Panc1 (cell line): Measurements from ENCODE around the gene TMEM219. TPM values are rescaled to one million over a fixed set of nuclear protein-coding genes. Genes with fewer than 3 reads are reported as not detected.
"Not testable (repeated sequence)": the region's sequence is repeated elsewhere in the genome, so short reads cannot be mapped to it uniquely, and the experiment has no call there.

Source experiments
- ATAC-seq: fragments of 200-7000 bp; cut with Tn5 transposase; 2 replicates; pipeline ENCODE4 v1.9.1; 2020; ENCODE audit warnings: mild to moderate bottlenecking, moderate library complexity
- BruUV-seq: library from RNA; stranded (reverse); fragments of 400-500 nt; replicated peaks from 2 replicates; lab custom pipeline; 2021; lab: Mats Ljungman, UMichigan
- CTCF ChIA-PET: fragments of 300-600 bp; sonication (Branson Sonifier 250); formaldehyde crosslinking; loops from one replicate; lab custom pipeline; 2022; ENCODE audit warnings: antibody characterized with exemption; lab: Charles Lee
- POLR2A ChIA-PET: fragments of 300-600 bp; sonication (Branson Sonifier 250); formaldehyde crosslinking; loops from one replicate; lab custom pipeline; 2022; ENCODE audit warnings: antibody characterized with exemption; lab: Charles Lee
- DNase-seq: peaks from one replicate; pipeline ENCODE4 v3.0.0-alpha.2; 2010; ENCODE audit warnings: low read depth, low spot score
- H3K27ac ChIP-seq: 2 replicates; pipeline ENCODE4 v1.5.1; 2011; ENCODE audit warnings: mild to moderate bottlenecking, low read length, inconsistent platforms
- H3K27me3 ChIP-seq: fragments of 200-500 bp; sonication (Bioruptor generic); 2 replicates; pipeline ENCODE4 v1.6.0; 2014; ENCODE audit warnings: low read length, inconsistent platforms; ENCODE audit not compliant: control insufficient read depth, insufficient read depth
- H3K36me3 ChIP-seq: fragments of 200-500 bp; sonication (Bioruptor generic); 2 replicates; pipeline ENCODE4 v1.5.1; 2014; ENCODE audit warnings: inconsistent platforms, mild to moderate bottlenecking, low read length, moderate library complexity; ENCODE audit not compliant: control insufficient read depth, insufficient read depth
- H3K4me1 ChIP-seq: 2 replicates; pipeline ENCODE4 v1.5.1; 2011; ENCODE audit warnings: inconsistent platforms, mild to moderate bottlenecking, low read length, moderate library complexity; ENCODE audit not compliant: control insufficient read depth, insufficient read depth
- H3K4me3 ChIP-seq, 2 experiments: 2 replicates each; pipeline ENCODE4 v1.5.1; 2011 to 2012; ENCODE audit warnings: low read depth in 2 of 2, low read length in 2 of 2, mild to moderate bottlenecking in 2 of 2, inconsistent platforms in 1 of 2, moderate library complexity in 1 of 2
- H3K9me3 ChIP-seq: fragments of 200-500 bp; sonication (Bioruptor generic); 2 replicates; pipeline ENCODE4 v1.5.1; 2014; ENCODE audit warnings: low read depth, mild to moderate bottlenecking, inconsistent platforms, low read length, moderate library complexity; ENCODE audit not compliant: control insufficient read depth, insufficient read depth
- POLR2AphosphoS5 ChIP-seq: IDR thresholded peaks from 2 replicates; pipeline ENCODE4 v1.6.1; 2012; ENCODE audit warnings: mild to moderate bottlenecking, low read depth, low read length, moderate library complexity
- SIN3A ChIP-seq: IDR thresholded peaks from 2 replicates; pipeline ENCODE4 v1.6.1; 2012; ENCODE audit warnings: low read depth, mild to moderate bottlenecking, low read length, moderate library complexity, borderline replicate concordance; ENCODE audit not compliant: insufficient read depth
- TCF7L2 ChIP-seq: IDR thresholded peaks from 2 replicates; pipeline ENCODE4 v1.6.1; 2011; ENCODE audit warnings: mild to moderate bottlenecking, low read depth, low read length, inconsistent platforms
- in situ Hi-C: cut with HindIII; loops from 2 replicates; pipeline ENCODE4 v1.10.0; 2016; ENCODE audit warnings: low sequenced_read_pairs, low pct_unique_long_range_greater_than_20kb
- intact Hi-C: fragments of 100-400 bp; cut with micrococcal nuclease; formaldehyde crosslinking; loops from one replicate; pipeline ENCODE4 v1.10.0; 2022; ENCODE audit not compliant: unreplicated experiment
- total RNA-seq: library from RNA; stranded (reverse); gene quantifications from one replicate; pipeline ENCODE4 v1.2.1, GENCODE V29; 2021; ENCODE audit not compliant: unreplicated experiment
- TF ChIP-seq, protein P1 (sequence below), 2 experiments: IDR thresholded peaks; 2 replicates each; pipeline ENCODE4 v1.6.1; 2011 to 2012; ENCODE audit warnings: low read depth in 2 of 2, control low read depth in 1 of 2, low read length in 1 of 2, mild to moderate bottlenecking in 1 of 2, moderate library complexity in 1 of 2; ENCODE audit not compliant: insufficient read depth in 1 of 2
- TF ChIP-seq, protein P2 (sequence below): fragments of 450-650 bp; IDR thresholded peaks from 2 replicates; pipeline ENCODE4 v1.5.1; 2017; ENCODE audit warnings: mild to moderate bottlenecking

Gene TMEM219
- total RNA-seq, 1 experiment from 2014 or later, result 161 TPM

DNA sequence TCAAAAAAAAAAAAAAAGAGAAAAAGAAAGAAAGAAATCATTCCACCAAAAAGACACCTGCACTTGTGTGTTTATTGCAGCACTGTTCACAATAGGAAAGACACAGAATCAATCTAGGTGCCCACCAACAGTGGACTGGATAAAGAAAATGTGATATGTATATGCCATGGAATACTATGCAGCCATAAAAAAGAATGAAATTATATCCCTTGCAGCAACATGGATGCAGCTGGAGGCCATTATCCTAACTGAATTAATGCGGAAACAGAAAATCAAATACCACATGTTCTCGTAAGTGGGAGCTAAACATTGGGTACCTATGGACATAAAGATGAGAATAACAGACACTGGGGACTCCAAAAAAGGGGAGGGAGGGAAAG is 55.4 kb downstream of the TMEM219 start:
- Histone ChIP-seq H3K27ac (no peak overlapping the region), H3K36me3 (no peaks in the 10 kb centered on the region), H3K4me3 (no peak overlapping the region), H3K27me3 (no peaks in the 10 kb centered on the region), H3K4me1 (no peaks in the 10 kb centered on the region), H3K9me3 (no peaks in the 10 kb centered on the region)
- BruUV-seq, result no TSS peak
- no peak for ATAC-seq
- TF ChIP-seq POLR2AphosphoS5 (no peak), TCF7L2 (no peak), SIN3A (no peak)
- TF ChIP-seq, protein P1, sequence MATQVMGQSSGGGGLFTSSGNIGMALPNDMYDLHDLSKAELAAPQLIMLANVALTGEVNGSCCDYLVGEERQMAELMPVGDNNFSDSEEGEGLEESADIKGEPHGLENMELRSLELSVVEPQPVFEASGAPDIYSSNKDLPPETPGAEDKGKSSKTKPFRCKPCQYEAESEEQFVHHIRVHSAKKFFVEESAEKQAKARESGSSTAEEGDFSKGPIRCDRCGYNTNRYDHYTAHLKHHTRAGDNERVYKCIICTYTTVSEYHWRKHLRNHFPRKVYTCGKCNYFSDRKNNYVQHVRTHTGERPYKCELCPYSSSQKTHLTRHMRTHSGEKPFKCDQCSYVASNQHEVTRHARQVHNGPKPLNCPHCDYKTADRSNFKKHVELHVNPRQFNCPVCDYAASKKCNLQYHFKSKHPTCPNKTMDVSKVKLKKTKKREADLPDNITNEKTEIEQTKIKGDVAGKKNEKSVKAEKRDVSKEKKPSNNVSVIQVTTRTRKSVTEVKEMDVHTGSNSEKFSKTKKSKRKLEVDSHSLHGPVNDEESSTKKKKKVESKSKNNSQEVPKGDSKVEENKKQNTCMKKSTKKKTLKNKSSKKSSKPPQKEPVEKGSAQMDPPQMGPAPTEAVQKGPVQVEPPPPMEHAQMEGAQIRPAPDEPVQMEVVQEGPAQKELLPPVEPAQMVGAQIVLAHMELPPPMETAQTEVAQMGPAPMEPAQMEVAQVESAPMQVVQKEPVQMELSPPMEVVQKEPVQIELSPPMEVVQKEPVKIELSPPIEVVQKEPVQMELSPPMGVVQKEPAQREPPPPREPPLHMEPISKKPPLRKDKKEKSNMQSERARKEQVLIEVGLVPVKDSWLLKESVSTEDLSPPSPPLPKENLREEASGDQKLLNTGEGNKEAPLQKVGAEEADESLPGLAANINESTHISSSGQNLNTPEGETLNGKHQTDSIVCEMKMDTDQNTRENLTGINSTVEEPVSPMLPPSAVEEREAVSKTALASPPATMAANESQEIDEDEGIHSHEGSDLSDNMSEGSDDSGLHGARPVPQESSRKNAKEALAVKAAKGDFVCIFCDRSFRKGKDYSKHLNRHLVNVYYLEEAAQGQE (IDR thresholded peaks at IDR 0.05; ENCODE audit: insufficient read depth in 1 of 2, low read depth in 2 of 2, low read length in 1 of 2), result no peak
- TF ChIP-seq, protein P2, sequence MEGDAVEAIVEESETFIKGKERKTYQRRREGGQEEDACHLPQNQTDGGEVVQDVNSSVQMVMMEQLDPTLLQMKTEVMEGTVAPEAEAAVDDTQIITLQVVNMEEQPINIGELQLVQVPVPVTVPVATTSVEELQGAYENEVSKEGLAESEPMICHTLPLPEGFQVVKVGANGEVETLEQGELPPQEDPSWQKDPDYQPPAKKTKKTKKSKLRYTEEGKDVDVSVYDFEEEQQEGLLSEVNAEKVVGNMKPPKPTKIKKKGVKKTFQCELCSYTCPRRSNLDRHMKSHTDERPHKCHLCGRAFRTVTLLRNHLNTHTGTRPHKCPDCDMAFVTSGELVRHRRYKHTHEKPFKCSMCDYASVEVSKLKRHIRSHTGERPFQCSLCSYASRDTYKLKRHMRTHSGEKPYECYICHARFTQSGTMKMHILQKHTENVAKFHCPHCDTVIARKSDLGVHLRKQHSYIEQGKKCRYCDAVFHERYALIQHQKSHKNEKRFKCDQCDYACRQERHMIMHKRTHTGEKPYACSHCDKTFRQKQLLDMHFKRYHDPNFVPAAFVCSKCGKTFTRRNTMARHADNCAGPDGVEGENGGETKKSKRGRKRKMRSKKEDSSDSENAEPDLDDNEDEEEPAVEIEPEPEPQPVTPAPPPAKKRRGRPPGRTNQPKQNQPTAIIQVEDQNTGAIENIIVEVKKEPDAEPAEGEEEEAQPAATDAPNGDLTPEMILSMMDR, result no peak
- in situ Hi-C loops (no loop called here), intact Hi-C loops (no loop called here)
- POLR2A ChIA-PET, result no interaction called here
- CTCF ChIA-PET, result no interaction called here
- DNase-seq, result no peak

DNA sequence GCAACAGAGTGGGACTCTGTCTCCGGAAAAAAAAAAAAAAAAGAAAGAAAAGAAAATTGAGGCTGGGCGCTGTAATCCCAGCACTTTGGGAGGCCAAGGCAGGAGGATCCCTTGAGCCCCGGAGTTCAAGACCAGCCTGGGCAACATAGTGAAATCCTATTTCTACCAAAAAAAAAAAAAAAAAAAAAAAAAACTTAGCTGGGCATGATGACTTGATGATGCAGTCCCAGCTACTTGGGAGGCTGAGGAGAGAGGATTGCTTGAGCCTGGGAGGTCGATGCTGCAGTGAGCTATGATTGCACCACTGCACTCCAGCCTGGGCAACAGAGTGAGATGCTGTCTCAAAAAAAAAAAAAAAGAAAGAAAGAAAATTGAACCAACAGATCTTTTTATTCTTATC is 56.1 kb downstream of the TMEM219 start:
- in situ Hi-C loops, DNase-seq, H3K4me1 ChIP-seq, H3K4me3 ChIP-seq, H3K36me3 ChIP-seq, BruUV-seq, H3K9me3 ChIP-seq, ATAC-seq, intact Hi-C loops, H3K27ac ChIP-seq, H3K27me3 ChIP-seq: not testable (repeated sequence)
- CTCF ChIA-PET, result interaction anchor here (0.6 to 0.7 kb wide), 3 partner anchors 12 to 267 kb away, joined by 5 to 7 read pairs (median 6); no protein-coding TSS in a partner anchor
- POLR2A ChIA-PET, result interaction anchor here (0.6 kb wide), 2 partner anchors 9 to 26 kb away, joined by 6 to 9 read pairs; no protein-coding TSS in a partner anchor

DNA sequence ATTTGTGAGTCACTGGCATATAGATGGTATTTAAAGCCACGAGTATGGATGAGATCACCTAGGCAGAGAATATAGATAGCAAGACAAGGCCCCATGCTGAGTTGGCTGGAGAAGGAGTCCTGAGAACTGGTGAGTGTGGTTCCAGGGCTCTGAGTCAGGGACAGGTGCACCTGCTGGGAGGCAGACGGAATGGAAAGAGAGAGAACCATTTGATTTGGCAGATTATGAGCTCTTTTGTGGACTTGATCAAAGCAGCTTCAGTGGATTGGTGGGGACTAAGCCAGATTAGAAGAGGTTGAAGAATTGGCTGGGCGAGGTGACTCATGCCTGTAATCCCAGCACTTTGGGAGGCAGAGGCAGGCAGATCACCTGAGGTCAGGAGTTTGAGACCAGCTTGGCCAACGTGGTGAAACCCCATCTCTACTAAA is 56.9 kb downstream of the TMEM219 start:
- H3K36me3 ChIP-seq, result no peaks in the 10 kb centered on the region
- H3K27me3 ChIP-seq, result no peaks in the 10 kb centered on the region
- H3K27ac ChIP-seq, result no peak overlapping the region
- no peaks in the 10 kb centered on the region for H3K4me1 ChIP-seq
- ChIA-PET CTCF (interaction anchor here (0.6 kb wide), 2 partner anchors 43 to 116 kb away, joined by 3 read pairs; no protein-coding TSS in a partner anchor), POLR2A (interaction anchor here (0.6 kb wide), 2 partner anchors 9 to 47 kb away, joined by 3 to 8 read pairs; no protein-coding TSS in a partner anchor)
- no peak overlapping the region for H3K4me3 ChIP-seq
- in situ Hi-C loops, result no loop called here
- ATAC-seq (no peak), DNase-seq (no peak)
- BruUV-seq, result no TSS peak
- intact Hi-C loops, result no loop called here
- TF ChIP-seq SIN3A (no peak), TCF7L2 (no peak), POLR2AphosphoS5 (no peak)
- TF ChIP-seq, protein P2, result no peak
- TF ChIP-seq, protein P1 (IDR thresholded peaks at IDR 0.05; ENCODE audit: insufficient read depth in 1 of 2, low read depth in 2 of 2, low read length in 1 of 2), result no peak
- no peaks in the 10 kb centered on the region for H3K9me3 ChIP-seq
